Right ventricle myocardium inferior (tissue), 1 donor: ENCODE measurements around the gene PORCN. TPM values are rescaled to one million over a fixed set of nuclear protein-coding genes. Genes with fewer than 3 reads are reported as not detected.
"Not testable (repeated sequence)": the region's sequence is repeated elsewhere in the genome, so short reads cannot be mapped to it uniquely, and the experiment has no call there.

Experiments used
- ATAC-seq: fragments of 200-7000 bp; cut with Tn5 transposase; one replicate; pipeline ENCODE4 v1.9.1; 2020; ENCODE audit warnings: mild to moderate bottlenecking, moderate library complexity
- DNase-seq: peaks from one replicate; pipeline ENCODE4 v3.0.0; 2021; ENCODE audit errors: missing footprints
- intact Hi-C: fragments of 100-400 bp; cut with DNase I; formaldehyde crosslinking; loops from one replicate; pipeline ENCODE4 v1.11.0; 2022
- total RNA-seq: library from RNA; stranded (reverse); fragmentation: NEBNext Ultra II Directional; extraction: Animal tissue kit (Norgen Biotek cat#: 25700); gene quantifications from one replicate; pipeline ENCODE4 v1.2.1, GENCODE V29; 2021
- donor health status: DM: no; HTN: yes; CAD: no; lungs with severe emphysema.

The PORCN gene
- total RNA-seq, 1 donor from 2014 or later = 13.5 TPM

GRCh38 chrX:48525853-48526252 is 17.1 kb downstream of the PORCN start:
- intact Hi-C loops, ATAC-seq, DNase-seq: not testable (repeated sequence)

- no peak for DNase-seq
- no peak for ATAC-seq
- intact Hi-C loops = no loop called here
Measured at GRCh38 chrX:48530736-48531135, 21.9 kb downstream of the PORCN start.

- no peak for DNase-seq
- intact Hi-C loops = no loop called here
- peak; percentile 69 for ATAC-seq
Measured at GRCh38 chrX:48531358-48531959, 22.7 kb downstream of the PORCN start.

DNA sequence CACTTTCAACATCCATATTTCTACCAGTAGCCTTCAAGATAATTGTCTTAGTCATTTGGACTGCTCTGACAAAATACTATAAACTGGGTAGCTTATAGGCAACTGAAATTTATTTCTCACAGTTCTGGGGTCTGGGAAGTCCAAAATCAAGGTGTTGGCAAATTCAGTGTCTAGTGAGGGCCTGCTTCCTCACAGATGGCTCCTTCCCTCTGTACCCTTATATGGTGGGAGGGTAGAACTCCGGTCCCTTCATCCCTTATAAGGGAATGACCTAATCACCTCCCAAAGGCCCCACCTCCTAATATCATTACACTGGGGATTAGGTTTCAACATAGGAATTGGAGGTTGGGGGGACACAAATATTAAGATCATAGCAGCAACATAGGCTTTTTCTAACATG is 23.4 kb downstream of the PORCN start:
- ATAC-seq = no peak
- intact Hi-C loops = no loop called here
- no peak for DNase-seq

GRCh38 chrX:48533165-48533564 is 24.4 kb downstream of the PORCN start:
- intact Hi-C loops = no loop called here
- DNase-seq = no peak
- no peak for ATAC-seq

GRCh38 chrX:48538641-48539344 is 30.0 kb downstream of the PORCN start:
- no peak for ATAC-seq
- no peak for DNase-seq
- intact Hi-C loops = no loop called here

DNA sequence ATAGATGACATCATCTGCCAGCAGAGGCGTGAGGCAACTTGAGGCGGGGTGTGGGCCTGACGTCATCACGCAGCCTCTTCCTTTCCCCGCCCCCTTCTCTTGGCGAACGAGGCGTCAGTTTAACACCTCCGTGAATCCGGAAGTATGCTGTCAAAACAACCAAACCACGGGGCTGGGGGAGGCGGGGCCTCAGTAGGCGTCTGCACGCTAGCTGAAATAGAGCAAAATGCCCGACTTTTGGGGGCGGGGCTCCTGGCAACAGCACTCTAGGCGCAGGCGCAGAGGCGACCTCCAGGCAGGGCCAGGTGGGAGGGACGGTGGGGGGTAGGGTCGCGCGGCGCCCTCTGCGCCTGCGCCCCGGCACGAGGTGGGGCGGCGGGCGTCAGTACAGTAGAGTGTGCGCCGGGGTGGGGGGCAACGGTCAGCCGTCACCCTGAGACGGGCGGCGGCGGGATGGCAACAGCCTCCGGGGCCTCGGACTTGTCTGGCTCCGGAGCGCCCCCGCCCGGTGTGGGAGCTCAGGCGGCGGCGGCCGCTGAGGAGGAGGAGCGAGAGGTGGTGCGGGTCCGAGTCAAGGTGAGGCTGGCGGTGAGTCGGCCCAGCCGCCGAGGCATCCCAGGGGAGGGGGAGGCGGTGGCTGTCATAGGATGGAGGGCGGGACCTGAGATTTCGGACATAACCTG is 30.7 kb downstream of the PORCN start, which contains the start of gene TBC1D25:
TBC1D25 (plus strand) TSS at position 370 of the 683 bp plus-strand sequence; CDS start at position 454, 84 bp downstream.
- DNase-seq (peak; percentile 99), ATAC-seq (peak; percentile 97)
- intact Hi-C loops = no loop called here

DNA sequence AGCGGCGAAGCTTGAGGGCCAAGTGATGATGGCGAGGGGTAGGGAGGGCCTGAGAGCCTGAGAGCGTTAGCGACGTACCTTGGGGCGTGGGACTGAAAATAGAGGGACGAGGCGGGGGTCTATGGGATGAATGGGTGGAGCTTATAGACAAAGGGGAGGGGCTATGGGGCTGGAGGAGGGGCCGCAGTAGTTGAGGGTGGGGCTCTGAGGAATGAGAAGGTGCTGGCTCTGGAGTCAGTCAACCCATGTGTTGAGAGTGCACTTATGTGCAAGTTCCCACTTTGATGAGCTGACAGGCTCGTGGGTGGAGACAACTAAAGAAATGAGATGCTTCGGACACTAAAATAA is 31.2 kb downstream of the PORCN start:
- no peak for DNase-seq
- intact Hi-C loops = no loop called here
- peak; percentile 71 for ATAC-seq

DNA sequence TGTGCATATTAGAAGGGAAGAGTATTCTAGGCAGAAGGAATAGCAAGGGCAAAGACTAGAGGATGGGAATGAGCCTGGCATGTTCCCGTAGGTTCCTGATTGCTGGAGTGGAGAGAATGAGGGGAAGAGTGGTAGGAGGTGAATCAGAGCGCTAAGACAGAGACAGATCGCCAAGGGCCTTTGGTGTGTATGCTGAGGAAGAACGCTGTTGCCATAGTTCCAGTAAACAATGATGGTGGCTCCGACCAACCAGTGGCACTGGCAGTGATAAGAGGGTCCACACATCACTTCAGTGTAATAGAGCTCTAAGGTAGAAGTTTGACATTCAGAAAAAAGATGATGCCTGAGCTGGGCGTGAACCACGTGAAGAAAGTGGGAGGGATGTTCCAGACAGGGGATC is 31.7 kb downstream of the PORCN start:
- ATAC-seq (no peak), DNase-seq (no peak)
- intact Hi-C loops = no loop called here

DNA sequence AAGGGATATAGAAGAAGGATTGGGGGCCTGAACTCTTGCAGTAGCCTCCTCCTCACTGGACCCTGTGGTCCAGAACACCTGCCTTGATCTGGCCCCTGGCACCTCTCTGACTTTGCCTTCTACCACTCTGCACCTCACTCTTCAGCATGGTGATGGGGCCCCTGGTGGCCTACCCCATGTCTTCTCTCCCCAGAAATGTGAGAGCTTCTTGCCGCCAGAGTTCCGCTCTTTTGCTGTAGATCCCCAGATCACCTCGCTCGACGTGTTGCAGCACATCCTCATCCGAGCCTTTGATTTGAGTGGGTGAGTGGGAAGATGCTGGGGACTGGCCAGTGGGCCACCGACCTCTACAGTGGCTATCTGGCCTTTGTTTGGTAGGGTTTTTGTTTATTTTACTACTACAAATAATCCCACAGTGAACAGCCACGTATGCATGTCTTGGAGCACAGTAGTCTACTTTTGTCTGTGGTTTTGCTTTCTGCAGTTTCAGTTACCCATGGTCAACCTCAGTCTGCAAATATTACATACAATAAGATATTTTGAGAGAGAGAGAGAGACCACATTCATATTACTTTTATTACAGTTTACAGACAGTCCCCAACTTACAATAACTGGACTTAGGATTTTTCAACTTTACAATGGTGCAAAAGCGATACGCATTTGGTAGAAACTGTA is 32.5 kb downstream of the PORCN start:
- intact Hi-C loops = no loop called here
- no peak for ATAC-seq
- DNase-seq = no peak

- no peak for DNase-seq
- intact Hi-C loops = no loop called here
- no peak for ATAC-seq
Measured at GRCh38 chrX:48548871-48549270, 40.1 kb downstream of the PORCN start.

- ATAC-seq, intact Hi-C loops, DNase-seq: not testable (repeated sequence)
Measured at GRCh38 chrX:48555731-48556325, 47.0 kb downstream of the PORCN start.

- intact Hi-C loops = no loop called here
- ATAC-seq = no peak
- no peak for DNase-seq
Measured at GRCh38 chrX:48558271-48558670, 49.5 kb downstream of the PORCN start.

- DNase-seq (no peak), ATAC-seq (no peak)
- intact Hi-C loops = no loop called here
Measured at GRCh38 chrX:48559636-48560035, 50.8 kb downstream of the PORCN start.

GRCh38 chrX:48560056-48560455 is 51.3 kb downstream of the PORCN start:
- no peak for ATAC-seq
- DNase-seq = no peak
- intact Hi-C loops = no loop called here

DNA sequence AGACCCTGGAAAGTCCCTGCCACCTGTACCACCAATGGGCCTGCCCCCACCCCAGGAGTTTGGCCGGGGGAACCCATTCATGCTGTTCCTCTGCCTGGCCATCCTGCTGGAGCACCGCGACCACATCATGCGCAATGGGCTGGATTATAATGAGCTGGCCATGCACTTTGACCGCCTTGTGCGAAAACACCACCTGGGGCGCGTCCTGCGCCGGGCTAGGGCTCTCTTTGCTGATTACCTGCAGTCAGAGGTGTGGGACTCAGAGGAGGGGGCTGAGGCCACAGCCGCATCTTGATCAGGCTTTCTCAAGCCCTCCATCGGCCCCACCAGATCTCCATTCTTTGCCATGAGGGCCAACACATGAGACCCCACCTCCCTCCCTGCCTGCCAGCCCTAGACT is 51.9 kb downstream of the PORCN start:
- intact Hi-C loops = no loop called here
- ATAC-seq (no peak), DNase-seq (no peak)

DNA sequence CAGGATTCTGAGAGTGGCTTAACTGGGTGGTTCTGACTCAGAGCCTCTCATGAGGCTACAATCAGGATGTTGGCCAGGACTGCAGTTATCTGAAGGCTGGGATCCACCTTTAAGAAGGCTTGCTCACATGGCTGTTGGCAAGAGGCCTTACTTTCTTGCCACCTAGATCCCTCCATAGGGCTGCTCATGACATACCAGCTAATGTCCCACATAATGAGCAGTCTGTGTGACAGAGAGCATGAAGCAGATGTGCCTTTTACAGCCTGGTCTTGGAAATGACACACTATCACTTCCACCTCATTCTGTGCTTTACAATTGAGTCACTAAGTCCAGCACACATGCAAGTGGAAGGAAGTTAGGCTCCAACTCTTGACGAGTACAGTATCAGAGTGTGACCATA is 61.2 kb downstream of the PORCN start:
- no peak for ATAC-seq
- DNase-seq = no peak
- intact Hi-C loops = no loop called here
